ENCODE data around the gene PTTG1IP2. TPM values are rescaled to one million over a fixed set of nuclear protein-coding genes. Genes with fewer than 3 reads are reported as not detected.

Gene PTTG1IP2
- not detected in 2 replicates for total RNA-seq

GRCh38 chr7:90469554-90469953, at the start of gene PTTG1IP2:
Gene PTTG1IP2, plus strand, starts transcription at chr7:90469639. Its CDS starts 148 bp downstream, at chr7:90469787.

Other genes with a start within 250 kb of the PTTG1IP2 start
- gene CFAP69, start 224.5 kb upstream of the PTTG1IP2 start, total RNA-seq: 1.2 and 1.6 TPM in 2 replicates
- gene FAM237B, start 148.3 kb upstream of the PTTG1IP2 start, total RNA-seq: not detected in 2 replicates
- 13.6 and 15.5 TPM in 2 replicates for gene GTPBP10, start 122.9 kb upstream of the PTTG1IP2 start, total RNA-seq
- 7.1 and 8.5 TPM in 2 replicates for gene CLDN12, start 66.2 kb upstream of the PTTG1IP2 start, total RNA-seq
- 14.0 and 17.9 TPM in 2 replicates for gene CDK14, start 126.7 kb downstream of the PTTG1IP2 start, total RNA-seq